ENCODE results near the gene BCL2. TPM values are rescaled to one million over a fixed set of nuclear protein-coding genes. Genes with fewer than 3 reads are reported as not detected.
A peak's percentile ranks its signal among the peaks of the same experiment; 100 is the strongest.

Gene BCL2
- total RNA-seq, 2 donors from 2014 or later, result 11.6 to 13.5 TPM

DNA sequence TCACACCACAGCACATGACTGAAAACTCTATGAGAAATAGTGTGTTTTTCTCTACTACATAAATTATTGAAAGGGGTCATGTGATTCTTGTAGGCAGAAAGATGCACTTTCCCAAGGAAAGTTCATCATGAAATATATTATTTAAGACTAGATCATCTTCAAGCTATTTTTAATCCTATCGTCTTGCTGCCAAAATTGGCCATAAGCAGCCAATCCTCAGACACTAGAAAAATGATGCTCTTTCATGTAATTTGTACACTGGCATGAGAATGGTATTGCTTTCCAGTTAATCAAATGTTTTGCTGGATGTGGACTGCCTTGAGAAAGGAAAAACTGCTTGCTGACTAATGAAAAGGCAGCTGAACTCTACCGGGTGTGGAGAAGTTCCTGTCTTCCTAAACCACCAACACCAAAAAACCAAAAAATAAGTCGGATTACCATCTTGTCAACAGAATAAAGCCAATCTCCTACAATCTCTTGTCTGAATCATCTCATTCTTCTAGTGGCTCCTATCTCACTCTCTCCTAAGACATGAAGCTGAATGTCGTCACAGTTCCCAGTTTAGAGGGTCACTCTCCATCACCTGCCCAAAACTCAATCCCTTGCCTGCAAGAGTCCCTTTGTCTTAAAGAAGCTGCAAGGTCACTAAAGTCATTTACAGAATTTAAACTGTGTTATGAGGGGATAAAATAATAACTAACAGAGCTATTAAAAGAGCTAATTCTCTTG, 5.3 kb downstream of the BCL2 start:
- intact Hi-C loops (cut with DNase I), result loop anchor here in 1 of 2 donors (10.0 kb wide), 1 partner anchor 49 kb away; no protein-coding TSS in a partner anchor
- DNase-seq (ENCODE audit: low spot score), result no peak

DNA sequence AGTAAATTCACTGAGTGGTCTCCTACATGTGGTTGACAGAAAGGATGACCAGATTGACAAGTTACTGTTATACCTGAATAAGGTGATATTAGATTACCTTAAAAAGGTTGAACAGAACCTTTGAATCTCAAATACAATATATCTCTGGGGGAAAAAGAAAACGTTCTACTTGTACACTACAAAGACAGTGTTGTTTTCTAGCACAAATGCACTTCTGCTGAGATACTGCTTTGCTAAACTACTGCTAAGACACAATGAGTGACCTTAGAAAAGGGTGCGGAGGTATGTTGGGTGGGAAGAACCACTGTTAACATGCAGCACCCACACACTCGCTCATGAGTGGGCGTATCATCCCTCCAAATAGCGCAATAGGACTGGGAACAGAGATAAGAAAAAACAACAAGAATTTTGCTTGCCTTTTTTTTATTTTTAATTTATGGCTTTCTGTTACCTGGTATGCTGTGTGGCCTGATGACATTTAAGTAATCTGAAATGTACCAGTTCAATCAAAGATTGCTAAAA, 6.1 kb downstream of the BCL2 start:
- intact Hi-C loops (cut with DNase I), result loop anchor here in 1 of 2 donors (10.0 kb wide), 1 partner anchor 49 kb away; no protein-coding TSS in a partner anchor
- no peak for DNase-seq (ENCODE audit: low spot score)

DNA sequence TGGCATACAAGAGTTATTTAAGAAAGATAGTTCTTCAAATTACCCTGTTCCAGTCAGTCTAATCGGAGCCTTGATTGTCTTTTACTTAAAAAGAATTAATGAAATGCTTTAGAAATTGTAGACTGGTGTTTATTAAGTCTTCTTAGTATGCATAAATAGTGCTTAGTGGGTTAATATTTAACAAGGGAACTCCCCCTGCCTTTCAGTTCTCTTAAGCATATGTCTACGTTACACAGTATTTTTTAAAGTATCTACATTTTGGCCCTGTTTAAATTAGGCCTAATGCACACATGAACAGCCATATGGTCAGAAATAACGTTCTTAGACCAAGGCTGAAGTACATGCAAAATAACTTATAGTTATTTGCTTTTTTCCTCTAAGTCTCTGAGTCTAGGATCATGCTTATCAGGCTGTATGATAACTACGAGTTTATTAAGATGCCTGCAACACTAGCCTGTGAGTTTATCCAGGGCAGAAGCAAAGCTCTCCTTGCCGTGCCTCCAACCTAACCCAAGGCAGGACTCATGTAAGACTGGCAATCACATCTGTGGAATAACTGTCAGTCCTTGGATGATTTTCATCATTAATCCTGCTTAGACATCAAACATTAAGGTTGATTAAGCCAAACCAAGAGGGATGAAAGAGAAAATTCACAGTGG, 6.7 kb downstream of the BCL2 start:
- intact Hi-C loops (cut with DNase I), result loop anchor here in 1 of 2 donors (10.0 kb wide), 1 partner anchor 48 kb away; no protein-coding TSS in a partner anchor
- DNase-seq (ENCODE audit: low spot score), result no peak

DNA sequence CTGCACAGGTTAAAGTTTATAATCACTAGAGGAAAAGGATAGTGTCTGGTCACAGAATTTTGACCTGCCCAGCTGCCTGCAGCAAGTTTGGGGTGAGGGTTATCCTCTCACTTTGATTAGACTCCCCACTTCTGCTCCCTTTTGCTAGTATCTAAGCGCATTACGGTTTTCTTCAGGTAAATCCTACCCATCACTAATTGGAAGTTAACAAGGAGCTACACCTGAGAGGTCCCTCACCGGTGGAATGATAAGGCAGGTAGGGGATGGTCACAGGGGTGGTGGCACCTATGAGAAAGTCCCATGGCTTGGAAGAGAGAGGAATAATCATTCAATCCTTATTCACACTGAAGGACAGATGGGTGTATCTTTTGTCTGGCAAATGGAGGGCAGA, 7.6 kb downstream of the BCL2 start:
- DNase-seq (ENCODE audit: low spot score), result no peak
- intact Hi-C loops (cut with DNase I), result loop anchor here in 1 of 2 donors (10.0 kb wide), 1 partner anchor 47 kb away; no protein-coding TSS in a partner anchor

DNA sequence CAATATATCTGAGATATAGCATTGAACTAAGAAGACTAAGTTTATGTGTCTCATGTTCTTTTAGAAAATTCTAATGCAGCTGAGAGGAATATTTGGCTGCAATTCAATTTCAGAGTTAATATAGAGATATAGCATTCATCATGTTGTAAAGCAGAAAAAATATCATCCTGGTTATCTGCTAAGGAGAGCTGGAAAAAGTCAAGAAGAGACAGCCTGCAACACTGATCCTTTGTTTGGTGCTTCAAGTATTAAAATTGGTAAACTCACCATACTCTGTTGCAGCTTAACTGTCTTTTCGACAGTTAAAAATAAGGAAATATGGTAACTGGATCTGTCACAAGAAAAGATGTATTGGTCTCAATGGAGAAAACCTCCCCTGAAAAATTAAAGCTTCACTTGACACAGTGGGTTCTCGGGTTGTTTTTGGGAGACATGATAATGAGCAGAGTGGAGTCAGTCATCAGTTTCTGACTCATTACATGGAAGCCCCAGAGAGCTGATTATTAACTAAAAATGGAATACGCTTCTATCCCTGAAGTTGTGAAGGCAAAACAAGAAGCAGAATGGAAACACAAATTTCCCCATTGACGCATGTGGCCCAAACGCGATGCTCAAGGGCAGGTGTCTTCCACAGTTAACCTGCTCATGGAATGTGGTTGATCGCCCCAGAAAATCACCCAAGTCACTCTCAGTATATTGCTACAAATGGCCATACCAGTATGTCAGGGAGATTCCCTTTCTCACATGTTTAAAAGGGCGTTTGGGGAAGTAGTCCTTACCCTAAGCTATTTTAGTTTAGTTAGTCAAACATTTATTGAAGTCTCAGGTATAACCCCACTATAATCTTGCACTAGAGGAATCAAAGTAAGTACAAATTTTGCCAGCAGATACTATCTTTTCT, 8.2 kb downstream of the BCL2 start:
- intact Hi-C loops (cut with DNase I), result loop anchor here in 1 of 2 donors (10.0 kb wide), 1 partner anchor 47 kb away; no protein-coding TSS in a partner anchor
- DNase-seq (ENCODE audit: low spot score), result no peak

DNA sequence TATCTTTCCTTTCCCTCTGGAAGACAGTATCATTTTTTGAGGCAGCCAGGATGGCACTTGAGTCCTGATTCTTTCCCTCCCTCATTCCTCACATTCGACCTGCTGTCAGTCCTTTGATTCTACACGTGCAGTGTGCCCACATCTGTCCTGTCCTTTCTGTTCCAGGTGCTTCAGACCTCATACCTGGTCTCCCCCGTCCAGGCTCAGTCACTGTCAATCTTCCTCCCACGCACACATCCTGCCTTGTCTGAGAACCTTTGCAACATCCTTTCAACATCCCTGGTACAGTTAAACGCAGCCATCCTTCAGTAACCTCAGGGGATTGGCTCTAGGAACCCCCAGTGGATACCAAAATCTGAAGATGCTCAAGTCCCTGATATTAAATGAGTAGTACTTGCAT, 10.1 kb downstream of the BCL2 start:
- DNase-seq (ENCODE audit: low spot score), result no peak
- intact Hi-C loops (cut with DNase I), result no loop called here

DNA sequence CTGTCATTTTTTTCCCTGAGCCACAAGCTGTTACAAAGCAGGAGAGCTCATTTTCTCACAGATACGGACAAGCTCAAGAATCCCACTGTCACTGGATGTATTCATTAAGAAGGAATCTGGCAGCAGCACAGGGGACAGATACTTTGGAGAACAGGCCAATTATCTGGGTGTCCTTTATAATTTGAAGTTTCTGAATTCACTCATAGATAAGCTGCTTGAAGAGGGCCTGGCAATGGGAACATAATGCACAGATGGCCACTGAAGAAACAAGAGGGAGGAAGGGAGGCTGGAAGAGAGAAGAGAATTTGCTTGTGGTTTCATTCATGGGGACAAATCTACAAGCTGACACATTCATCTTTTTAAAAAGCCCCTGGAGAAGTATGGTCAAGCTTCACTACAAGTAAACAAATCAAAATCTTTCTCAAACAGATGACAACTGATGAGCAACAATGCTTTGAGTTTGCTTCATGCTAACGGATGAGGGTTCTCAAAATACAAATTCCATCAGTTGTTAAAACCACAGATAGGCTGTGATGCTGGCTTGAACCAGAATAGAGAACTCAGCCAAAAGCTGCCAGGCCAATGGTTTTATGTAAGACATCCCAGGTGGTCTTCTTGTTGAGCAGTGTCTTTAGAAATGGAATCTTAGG, 11.9 kb downstream of the BCL2 start:
- DNase-seq (ENCODE audit: low spot score), result no peak
- intact Hi-C loops (cut with DNase I), result no loop called here

DNA sequence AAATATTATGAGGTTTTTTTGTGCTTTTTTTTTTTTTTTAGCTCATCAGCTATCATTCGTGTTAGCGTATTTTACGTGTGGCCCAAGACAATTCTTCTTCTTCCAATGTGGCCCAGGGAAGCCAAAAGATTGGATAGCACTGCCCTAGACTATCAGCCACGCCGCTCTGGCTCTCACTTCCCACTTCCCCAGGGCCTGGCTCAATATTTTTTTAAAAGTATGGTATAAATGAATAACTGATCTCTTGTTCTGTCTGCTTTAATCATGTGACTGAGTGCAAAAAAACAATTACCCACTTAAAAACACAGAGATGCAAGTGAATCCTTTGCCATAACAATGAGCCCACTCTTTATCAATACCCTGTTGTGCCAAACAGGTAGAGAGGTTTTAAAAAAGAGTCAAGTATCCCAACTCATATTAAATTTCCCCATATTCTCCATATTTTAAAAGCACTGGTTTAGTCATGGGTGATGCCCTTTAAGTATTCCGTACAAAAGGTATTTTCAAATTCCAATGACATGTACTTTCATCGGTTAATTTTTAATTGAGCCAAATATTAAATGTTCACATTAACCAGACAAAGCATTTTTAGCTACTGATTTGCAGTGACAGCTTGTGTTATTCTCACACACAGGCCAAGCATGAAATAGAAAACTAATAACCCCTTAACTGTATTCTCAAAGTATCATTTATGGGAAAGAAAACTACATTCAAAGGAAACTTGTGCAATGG, 12.6 kb downstream of the BCL2 start:
- intact Hi-C loops (cut with DNase I), result no loop called here
- no peak for DNase-seq (ENCODE audit: low spot score)

DNA sequence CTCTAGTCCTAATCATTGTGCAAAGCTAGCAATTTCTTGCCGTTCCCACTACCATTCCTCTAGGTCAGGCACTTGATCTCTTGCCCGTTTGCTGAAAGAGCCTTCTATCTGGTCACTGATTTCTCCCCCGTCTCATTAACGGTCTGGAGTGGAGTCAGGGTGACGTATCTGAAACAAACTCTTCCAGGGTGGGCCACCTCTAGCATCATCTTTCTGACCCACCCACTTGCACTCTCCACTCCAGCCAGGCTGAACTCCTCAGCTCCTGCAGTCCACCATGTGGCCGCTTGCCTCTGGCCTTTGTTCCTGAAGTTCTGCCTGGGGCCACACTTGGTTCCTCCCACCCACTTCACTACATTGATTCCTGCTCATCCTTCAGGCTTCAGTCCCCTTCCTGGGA, 13.3 kb downstream of the BCL2 start:
- DNase-seq (ENCODE audit: low spot score), result no peak
- intact Hi-C loops (cut with DNase I), result no loop called here

DNA sequence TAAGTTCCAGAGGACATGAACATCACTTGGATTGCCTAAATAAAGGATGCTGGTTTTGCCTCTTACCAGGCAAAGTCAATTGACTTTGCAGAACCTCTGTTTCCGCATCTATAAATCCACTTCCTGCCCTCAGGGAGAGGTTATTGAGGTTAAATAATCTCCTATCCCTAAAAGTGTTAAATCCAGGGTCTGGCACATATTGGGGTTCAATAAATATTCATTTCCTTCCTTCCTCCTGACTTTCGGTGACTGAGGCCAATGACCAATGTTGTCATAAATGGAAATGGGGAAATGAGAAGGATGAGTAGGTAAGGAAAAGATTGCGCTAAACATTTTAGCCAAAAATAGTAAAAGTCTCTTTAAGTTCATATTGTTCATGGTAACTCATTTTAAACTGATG, 16.0 kb downstream of the BCL2 start:
- intact Hi-C loops (cut with DNase I), result no loop called here
- DNase-seq (ENCODE audit: low spot score), result no peak

DNA sequence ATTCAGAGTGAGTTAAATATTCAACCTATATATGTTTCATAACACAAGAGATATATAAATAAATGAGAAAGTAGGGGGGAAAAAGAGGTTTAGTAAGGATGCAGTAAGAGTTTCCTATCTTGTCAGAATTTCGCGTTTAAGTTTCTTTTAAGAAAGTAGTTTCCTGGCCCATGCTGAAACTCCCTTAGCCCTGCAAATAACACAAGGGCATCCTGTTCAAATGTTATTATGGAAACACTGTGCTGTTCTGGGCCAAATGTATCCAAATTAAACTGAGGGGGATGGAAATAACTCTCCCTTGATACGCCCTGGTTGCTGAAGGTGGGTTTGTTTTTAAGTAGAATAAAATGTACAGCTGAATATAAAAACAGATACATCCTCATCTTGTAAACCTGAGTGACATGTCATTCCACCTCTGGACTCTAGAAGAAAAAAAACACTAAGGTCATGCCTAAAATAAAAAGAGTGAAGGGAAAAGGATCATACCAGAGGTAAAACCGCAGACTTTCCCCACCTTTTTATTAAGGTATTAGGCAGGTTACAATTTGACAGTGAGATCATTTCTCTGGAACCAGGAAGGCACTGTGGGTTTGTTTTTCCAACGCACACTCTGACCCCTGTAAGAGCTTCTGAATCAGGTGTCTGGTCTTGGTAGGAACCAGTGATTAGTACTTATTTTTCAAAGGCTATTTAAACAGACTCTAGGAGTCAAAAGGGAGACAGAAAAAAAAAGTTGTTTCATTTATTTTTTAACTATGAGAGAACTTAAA, 16.7 kb downstream of the BCL2 start:
- no peak for DNase-seq (ENCODE audit: low spot score)
- intact Hi-C loops (cut with DNase I), result no loop called here

DNA sequence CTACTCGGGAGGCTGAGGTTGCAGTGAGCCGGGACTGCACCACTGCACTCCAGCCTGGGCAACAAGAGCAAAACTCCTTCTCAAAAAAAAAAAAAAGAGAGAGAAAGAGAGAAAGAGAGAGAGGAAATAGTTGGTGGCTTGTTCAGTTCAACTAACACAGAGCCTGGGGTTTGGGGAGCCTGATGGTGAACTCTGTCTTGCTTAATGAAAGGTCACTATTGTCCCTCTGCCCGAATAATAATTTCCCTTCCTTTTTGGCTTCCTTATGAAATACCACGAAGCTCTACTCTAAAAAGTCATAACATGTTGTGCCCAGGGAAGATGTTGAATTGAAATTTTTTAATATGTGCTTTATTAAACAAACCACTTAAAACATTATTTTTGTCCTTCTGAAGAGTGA, 17.3 kb downstream of the BCL2 start:
- intact Hi-C loops (cut with DNase I), result no loop called here
- DNase-seq (ENCODE audit: low spot score), result no peak

DNA sequence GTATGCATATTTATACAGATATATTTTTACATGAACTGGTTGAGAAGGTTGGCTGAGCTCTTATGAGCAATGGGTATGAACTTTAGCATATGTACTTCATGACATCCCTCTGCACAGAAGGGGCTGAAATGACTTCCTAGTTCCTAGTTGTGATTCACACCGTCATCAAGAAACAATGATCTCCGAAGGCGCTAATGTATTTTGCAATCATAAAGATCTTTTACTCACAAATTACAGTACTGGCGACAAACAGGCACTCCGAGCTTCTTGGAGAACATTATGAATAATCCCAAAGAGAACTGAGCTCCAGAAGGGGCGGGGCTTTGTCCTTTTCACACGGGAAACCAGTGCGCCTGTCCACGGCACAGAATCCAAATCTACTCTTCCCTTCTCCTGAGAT, 18.1 kb downstream of the BCL2 start:
- peak; percentile 87 for DNase-seq (ENCODE audit: low spot score)
- intact Hi-C loops (cut with DNase I), result no loop called here

DNA sequence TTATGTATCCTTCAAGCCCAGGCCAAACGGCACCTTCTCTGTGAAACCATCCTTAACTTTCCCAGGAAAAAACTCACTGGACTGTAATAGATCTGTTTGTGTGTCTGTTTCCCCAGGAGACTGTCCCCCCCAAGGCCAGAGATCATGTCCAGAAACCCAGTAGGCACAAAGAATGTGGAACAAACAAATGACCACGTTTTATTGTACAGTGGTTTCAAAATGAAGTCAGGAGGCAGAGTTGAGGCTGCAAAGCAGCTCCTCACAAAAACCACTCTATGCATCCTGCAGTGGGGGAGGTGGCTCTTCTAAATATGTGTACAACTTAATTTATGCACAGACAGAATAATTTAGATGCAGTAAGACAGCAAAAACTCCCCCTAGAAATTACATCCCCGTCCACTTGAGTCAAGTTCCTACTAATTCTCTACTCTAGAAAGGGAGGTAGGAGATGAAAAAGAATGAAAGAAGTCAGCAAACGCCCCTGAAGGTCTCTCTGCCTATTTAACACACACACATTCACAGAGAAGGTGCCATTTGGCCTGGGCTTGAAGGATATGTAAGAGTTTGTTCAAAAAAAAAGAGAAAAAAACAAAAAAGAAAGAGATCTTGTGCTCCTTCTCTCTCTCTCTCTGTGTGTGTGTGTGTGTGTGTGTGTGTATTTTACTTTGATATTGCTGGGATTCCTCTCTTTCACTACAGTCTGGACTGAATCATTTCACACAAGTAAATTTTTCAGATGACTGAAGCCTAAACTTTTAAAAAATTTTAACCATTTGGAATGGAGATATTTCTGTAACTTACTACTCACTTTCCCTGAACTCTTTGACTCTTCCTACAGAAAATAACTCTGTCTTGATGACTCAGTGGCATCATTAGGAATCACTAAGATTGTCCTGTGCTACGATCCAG, 19.5 kb downstream of the BCL2 start:
- intact Hi-C loops (cut with DNase I), result no loop called here
- DNase-seq (ENCODE audit: low spot score), result no peak

DNA sequence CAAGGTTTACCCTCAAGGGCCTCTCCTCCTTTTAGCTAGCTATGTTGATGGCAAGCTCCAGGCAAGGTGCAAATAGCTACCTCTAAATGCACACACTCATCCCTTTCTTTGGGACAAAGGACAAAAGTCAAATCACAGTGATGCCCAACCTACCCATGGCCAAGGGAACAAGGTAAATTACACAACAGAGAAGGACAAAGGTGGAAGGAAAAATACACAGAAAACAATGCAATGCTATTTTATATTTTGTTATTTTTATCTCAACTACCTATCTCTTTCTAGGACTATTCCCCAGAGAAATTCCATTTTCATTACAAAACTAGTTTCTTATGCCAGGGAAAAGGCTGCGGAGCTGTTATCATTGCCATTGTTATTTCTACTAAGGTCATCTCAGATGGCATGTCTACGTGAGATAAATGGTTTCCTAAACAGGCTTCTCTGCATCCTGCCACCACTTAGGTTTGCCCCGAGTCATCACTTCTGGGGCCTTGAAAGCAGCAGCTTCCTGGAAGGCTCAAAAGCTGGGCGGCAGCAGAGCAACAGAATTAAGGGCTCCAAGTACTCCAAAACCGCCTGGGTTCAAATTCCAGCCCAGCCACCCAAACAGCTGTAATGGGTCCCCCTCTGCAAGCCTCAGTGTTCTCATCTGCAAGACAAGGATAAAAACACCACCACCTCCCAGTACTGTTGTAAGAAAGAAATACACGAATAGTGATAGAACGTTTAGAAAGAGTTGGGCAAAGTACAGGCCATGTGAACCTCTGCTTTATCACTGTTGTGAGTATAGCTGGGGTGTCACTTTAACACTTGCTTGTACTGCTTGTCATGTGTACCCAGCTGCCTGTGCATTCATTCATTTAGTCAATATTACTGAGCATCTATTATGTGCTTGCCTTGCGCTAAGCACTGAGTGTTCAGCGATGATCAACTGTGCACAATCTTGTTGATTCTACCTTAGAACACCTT, 20.9 kb downstream of the BCL2 start:
- no peak for DNase-seq (ENCODE audit: low spot score)
- intact Hi-C loops (cut with DNase I), result no loop called here
